ENCODE measurements around the gene KHNYN.
A peak's percentile ranks its signal among the peaks of the same experiment; 100 is the strongest.

KHNYN gene

GRCh38 chr14:24442240-24443052 lies 12.7 kb downstream of the KHNYN start, which contains the start of gene SDR39U1 (continued):
- no peak for TF ChIP-seq ZNF221 (tag by site-specific recombination; IDR thresholded peaks at IDR 0.05; ENCODE audit: borderline replicate concordance)
- no peak for TF ChIP-seq ZNF18 (tag by site-specific recombination; IDR thresholded peaks at IDR 0.05)
- no peak for TF ChIP-seq ZNF549 (tag by site-specific recombination; IDR thresholded peaks at IDR 0.05)
- TF ChIP-seq INSM2 (tag by site-specific recombination; IDR thresholded peaks at IDR 0.05), result peak; percentile 63
- peak; percentile 81 for TF ChIP-seq ZSCAN30 (tag by site-specific recombination; IDR thresholded peaks at IDR 0.05)
- TF ChIP-seq ZNF398 (tag by site-specific recombination; IDR thresholded peaks at IDR 0.05), result peak; percentile 61
- TF ChIP-seq PRDM2 (tag by site-specific recombination; IDR thresholded peaks at IDR 0.05; ENCODE audit: borderline replicate concordance), result no peak
- TF ChIP-seq SP7 (tag by site-specific recombination; IDR thresholded peaks at IDR 0.05), result peak; percentile 77
- TF ChIP-seq HOXC10 (CRISPR knock-in tag; IDR thresholded peaks at IDR 0.05), result no peak
- TF ChIP-seq ZNF24 (tag by site-specific recombination; IDR thresholded peaks at IDR 0.05), result peak; percentile 85
- no peak for TF ChIP-seq ZNF513 (tag by site-specific recombination; IDR thresholded peaks at IDR 0.05)
- TF ChIP-seq ZNF19 (tag by site-specific recombination; IDR thresholded peaks at IDR 0.05; ENCODE audit: low read depth), result no peak
- TF ChIP-seq IKZF3 (tag by site-specific recombination; IDR thresholded peaks at IDR 0.05), result peak; percentile 95
- no peak for TF ChIP-seq ZNF280C (tag by site-specific recombination; IDR thresholded peaks at IDR 0.05)
- TF ChIP-seq ZNF423 (tag by site-specific recombination; IDR thresholded peaks at IDR 0.05), result no peak
- peak; percentile 82 for TF ChIP-seq ZBTB26 (tag by site-specific recombination; optimal IDR thresholded peaks at IDR 0.05)
- TF ChIP-seq SP3 (tag by site-specific recombination; IDR thresholded peaks at IDR 0.05), result peak; percentile 72
- peak; percentile 96 for TF ChIP-seq ZBTB20 (tag by site-specific recombination; IDR thresholded peaks at IDR 0.05)
- no peak for TF ChIP-seq ZSCAN16 (tag by site-specific recombination; IDR thresholded peaks at IDR 0.05)
- TF ChIP-seq ZNF26 (tag by site-specific recombination; IDR thresholded peaks at IDR 0.05), result no peak

All from HEK293 (cell line).